Transverse colon (tissue), 4 donors: ENCODE measurements around the gene FAM117B.

Experiments used
- EP300 ChIP-seq: sonication (generic); formaldehyde crosslinking; IDR thresholded peaks from one replicate; pipeline ENCODE4 v1.6.1; 2017; ENCODE audit warnings: antibody characterized with exemption, low read depth
- POLR2A ChIP-seq: fragments of 450-650 bp; IDR thresholded peaks from one replicate; pipeline ENCODE4 v1.6.1; 2016; ENCODE audit warnings: antibody characterized with exemption, mild to moderate bottlenecking, moderate library complexity
- POLR2AphosphoS5 ChIP-seq, 3 donors: sonication (generic); formaldehyde crosslinking; IDR thresholded peaks; one replicate each; pipeline ENCODE4 v1.6.1; 2016; ENCODE audit warnings: antibody characterized with exemption in 3 of 3
- TF ChIP-seq, protein P1 (sequence below), 5 experiments: fragments of 200-600 bp in 3 of 5; fragments of 450-650 bp in 2 of 5; sonication (generic) in 3 of 5; IDR thresholded peaks; 1 replicate in 2 of 5; 2 replicates in 3 of 5; pipeline ENCODE4 v1.5.1; 2016 to 2017; ENCODE audit warnings: antibody characterized with exemption in 5 of 5, inconsistent platforms in 3 of 5, mild to moderate bottlenecking in 2 of 5, moderate library complexity in 1 of 5

DNA sequence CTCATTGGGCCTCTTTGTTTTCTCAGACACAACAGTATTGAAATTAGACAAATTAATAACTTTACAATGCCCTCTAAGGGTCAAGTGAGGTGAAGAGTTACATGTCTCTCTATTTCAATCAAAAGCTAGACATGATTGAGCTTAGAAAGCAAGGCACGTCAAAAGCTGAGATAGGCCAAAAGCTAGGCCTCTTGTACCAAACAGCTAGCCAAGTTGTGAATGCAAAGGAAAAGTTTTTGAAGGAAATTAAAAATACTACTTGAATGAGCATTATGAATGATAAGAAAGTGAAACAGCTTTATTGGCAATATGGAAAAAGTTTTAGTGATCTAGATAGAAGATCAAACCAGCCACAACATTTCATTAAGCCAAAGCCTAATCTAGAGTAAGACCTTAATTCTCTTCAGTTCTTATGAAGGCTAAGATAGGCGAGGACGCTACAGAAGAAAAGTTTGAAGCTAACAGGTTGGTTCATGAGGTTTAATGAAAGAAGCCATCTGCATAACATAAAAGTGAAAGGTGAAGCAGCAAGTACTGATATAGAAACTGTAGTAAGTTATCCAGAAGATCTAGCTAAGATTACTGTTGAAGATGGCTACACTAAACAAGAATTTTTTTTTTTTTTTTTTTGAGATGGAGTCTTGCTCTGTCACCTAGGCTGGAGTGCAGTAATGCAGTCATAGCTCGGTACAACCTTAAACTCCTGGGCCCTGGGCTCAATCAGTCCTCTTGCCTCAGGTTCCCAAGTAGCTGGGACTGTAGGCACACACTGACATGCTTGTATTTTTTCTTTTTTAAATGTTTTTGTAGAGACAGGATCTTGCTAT lies 65.5 kb downstream of the FAM117B start:
- TF ChIP-seq EP300 (no peak), POLR2AphosphoS5 (IDR thresholded peaks at IDR 0.05) (no peak), POLR2A (no peak)
- TF ChIP-seq, protein P1, sequence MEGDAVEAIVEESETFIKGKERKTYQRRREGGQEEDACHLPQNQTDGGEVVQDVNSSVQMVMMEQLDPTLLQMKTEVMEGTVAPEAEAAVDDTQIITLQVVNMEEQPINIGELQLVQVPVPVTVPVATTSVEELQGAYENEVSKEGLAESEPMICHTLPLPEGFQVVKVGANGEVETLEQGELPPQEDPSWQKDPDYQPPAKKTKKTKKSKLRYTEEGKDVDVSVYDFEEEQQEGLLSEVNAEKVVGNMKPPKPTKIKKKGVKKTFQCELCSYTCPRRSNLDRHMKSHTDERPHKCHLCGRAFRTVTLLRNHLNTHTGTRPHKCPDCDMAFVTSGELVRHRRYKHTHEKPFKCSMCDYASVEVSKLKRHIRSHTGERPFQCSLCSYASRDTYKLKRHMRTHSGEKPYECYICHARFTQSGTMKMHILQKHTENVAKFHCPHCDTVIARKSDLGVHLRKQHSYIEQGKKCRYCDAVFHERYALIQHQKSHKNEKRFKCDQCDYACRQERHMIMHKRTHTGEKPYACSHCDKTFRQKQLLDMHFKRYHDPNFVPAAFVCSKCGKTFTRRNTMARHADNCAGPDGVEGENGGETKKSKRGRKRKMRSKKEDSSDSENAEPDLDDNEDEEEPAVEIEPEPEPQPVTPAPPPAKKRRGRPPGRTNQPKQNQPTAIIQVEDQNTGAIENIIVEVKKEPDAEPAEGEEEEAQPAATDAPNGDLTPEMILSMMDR (IDR thresholded peaks at IDR 0.05) = no peak
